Measurements from ENCODE around the gene DGCR6L. TPM values are rescaled to one million over a fixed set of nuclear protein-coding genes. Genes with fewer than 3 reads are reported as not detected.
A peak's percentile ranks its signal among the peaks of the same experiment; 100 is the strongest.
"Not testable (repeated sequence)": the region's sequence is repeated elsewhere in the genome, so short reads cannot be mapped to it uniquely, and the experiment has no call there.

DGCR6L gene
- total RNA-seq, 1 donor from 2014 or later = 28.9 TPM

DNA sequence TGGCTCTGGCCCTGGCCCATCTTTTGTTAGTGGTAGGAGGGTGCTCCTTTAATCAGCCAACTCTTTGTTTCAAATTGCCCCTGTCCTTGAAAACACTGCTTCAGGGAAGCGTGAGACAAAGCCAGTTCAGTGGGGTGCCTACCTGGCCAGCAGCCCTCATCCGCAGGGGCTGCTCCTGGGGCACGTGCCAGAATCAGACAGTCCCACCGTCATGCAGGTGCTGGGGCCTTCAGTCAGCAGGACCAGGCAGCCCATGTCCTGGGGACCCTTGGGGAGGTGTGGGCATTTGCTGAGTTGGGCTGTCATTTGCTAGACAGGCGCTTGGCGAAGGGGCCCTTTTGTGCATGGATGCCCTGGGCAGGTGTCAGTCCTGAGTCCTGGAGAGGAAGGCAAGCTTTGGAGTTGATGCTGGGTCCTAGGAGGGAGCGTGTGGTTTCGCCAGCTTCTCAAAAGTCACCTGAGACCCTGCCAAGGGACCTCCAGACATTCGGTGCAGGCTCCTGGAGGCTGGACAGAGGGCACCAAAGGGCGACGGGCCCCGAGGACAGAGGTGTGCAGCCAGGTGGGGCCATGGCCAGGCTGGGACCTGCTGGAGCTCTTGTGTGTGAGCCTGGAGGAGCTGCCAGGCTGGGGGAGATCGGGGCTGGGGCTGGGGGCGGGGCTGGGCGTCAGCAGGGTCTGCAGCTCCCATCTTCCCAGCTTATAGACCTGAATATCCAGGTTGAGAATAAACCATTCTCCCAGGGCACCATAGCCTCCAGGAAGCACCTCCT is 36.8 kb downstream of the DGCR6L start:
- ATAC-seq (no peak), DNase-seq (ENCODE audit: low spot score) (no peak)
- intact Hi-C loops (cut with DNase I) = no loop called here

DNA sequence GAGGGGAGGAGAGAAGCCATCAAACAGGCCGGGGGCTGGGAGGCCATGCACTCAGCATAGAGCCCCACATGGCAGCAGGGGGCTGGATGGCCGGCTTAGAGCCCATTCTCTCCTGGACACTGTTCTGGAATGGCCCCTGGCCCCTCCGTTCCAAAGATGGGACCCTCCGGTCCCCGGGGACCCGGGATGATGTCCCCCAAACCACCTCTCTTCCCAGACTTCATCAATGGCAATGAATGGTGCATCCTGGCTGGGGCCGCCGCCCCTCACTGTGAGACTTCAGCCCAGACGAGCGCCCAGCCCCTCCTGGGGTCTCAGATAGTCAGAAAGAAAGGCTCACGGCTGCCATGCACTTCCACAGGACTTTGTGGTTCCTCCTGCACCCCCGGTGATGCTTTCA is 38.0 kb downstream of the DGCR6L start:
- intact Hi-C loops (cut with DNase I) = no loop called here
- no peak for ATAC-seq
- DNase-seq (ENCODE audit: low spot score) = no peak

DNA sequence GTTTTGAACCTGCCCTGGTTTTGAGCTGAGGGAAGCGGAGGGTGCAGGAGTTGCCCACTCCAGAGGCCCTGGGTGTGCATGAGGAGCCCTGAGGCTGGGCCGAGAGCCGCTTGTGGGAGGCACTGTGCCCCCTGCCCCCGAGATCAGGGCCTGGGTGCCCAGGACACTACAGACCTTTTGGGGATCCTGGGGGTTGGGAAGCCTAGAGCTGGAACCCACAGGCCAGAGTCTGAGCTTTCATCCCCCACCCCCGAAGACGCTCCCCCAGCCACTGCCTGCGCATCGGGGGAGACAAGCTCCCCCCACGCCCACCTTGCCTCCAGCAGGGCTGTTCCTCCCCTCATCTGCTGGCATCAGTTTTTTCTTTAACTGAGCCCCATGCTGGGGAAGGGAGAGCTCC is 38.4 kb downstream of the DGCR6L start:
- DNase-seq (ENCODE audit: low spot score); ATAC-seq; intact Hi-C loops (cut with DNase I): not testable (repeated sequence)

DNA sequence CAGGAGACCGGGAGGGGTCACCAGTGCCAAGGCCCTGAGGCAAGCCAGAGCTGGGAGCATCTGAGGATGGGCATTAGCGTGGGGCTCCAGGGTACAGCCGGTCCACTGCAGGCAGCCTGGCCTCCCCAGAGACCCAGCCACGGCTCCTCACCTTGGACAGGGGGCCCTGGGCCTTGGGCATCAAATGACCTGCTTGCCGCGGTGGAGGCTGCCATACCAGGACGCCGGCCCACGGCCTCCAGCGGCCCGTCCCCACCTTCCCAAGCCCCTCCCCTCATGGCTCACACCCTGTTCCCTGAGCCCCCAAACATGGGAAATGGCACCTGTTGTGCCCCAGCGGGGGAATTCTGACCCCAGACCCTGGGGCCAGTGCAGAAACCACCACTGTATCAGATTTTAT is 39.0 kb downstream of the DGCR6L start:
- intact Hi-C loops (cut with DNase I) = no loop called here
- no peak for DNase-seq (ENCODE audit: low spot score)
- no peak for ATAC-seq

DNA sequence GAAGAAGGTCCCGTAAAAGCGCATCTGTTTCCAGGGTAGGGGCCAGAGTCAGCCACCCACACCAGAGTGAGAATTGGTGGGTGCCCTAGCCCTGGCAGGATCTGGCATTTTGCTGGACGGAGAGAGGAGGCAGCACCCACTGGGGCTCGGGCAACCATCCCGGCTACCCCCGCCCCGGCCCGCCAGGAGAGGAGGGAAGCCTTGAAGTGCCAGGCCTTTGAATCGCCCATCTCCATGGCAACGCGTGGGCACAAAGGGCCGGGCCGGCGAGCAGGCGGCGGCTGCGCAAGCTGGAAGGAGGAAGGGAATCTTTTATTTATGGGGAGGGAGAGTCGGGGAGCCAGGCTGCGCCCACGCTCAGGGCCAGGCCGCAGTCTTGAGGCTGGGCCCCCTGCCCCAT is 39.7 kb downstream of the DGCR6L start:
- peak; percentile 34 for ATAC-seq
- intact Hi-C loops (cut with DNase I) = not testable (repeated sequence)

DNA sequence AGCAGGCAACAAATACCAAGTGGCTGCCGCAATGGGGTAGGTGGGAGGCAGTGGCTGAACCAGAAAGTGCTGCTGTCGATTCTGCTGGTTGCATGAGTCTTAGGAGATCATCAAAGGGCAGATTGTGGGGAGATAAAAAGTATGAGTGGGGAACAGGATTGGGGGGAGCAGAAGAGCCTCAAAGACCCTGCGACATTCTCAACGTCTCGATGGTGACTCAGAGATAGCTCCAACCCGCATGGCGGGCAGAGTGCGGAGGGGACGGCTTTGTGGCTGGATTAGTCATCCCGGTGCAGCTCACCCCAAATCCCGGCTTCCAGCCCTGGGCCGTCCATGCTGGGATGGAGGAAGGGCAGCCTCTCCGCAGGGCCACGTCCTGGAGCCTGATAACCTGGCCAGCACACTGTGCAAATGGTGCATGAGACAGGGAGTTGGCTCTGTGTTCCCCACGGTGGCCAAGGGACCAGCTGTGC is 40.2 kb downstream of the DGCR6L start:
- no peak for DNase-seq (ENCODE audit: low spot score)
- ATAC-seq = no peak

More for the DNA sequence above, 39.7 kb downstream of the DGCR6L start:
- DNase-seq (ENCODE audit: low spot score) = not testable (repeated sequence)

DNA sequence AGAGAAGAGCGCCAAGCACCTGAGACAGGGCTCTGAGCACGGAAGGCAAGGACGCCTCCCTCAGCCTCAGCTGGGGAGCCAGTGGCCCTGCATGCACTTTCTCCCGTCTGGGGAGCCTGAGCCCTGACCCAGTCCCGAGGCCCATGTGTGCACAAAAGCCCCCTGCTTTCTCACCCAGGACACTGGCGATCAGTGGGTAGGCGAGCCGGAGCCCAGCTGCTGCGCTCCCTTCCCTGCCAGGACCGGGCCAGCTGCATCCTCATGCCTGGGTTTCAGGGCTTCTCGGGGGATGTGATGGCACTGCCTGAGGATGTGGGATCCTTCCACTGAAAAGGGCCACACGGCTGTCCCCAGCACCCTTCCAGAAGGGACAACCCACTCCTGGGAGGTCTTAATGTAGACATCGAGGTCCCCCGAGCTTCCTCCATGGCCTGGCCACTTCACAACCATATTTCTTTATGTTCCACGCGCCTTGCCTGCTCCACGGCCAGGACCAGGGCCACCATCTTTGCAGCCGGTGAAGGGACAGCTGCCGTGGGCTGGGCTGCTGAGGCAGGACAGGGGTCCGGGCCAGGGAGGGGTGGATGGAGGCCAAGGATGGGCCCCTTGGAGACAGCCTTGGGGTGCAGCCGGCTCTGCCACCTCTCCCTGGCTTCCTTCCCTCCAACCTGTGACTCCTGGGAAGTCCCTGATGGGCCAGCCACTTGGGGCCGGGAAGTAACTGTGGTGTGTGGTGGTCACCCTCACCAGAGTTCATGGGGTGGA is 41.0 kb downstream of the DGCR6L start:
- intact Hi-C loops (cut with DNase I) = loop anchor here (10.0 kb wide), 1 partner anchor 1314 kb away; no protein-coding TSS in a partner anchor
- ATAC-seq = not testable (repeated sequence)

More for the DNA sequence above, 40.2 kb downstream of the DGCR6L start:
- intact Hi-C loops (cut with DNase I) = loop anchor here (10.0 kb wide), 1 partner anchor 1315 kb away; no protein-coding TSS in a partner anchor

DNA sequence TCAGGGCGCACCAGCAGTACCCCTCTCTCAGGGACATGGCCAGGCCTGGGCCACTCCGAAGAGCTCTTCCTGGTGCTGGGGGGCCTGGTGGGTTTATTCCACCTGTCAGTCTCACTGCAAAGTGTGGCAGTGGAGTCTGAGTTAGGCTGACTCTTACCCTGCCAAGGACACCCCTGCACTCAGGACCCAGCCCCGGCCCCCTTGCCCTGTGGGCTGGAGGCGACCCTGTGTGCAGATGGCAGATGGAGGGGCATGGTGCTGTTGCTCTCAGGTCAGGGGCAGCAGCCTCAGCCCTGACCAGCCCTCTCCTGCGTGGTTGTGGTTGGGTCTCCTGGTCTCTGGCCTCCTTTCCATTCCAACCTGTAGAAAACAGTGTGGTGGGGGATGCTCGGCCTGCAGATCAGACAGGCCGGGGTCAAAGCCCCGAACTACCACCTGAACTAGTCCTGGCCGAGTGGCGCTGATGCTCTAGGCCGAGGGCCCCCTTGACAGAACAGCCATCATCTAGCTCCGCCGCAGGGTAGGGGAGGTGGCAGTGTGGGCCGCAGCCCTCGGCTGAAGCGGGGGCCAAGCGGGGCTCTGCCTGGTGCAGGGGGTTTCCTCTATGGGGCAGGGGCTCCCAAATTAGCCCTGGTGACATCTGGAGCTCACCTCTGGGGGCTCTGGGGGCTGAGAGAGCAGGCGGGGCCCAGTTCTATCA is 41.8 kb downstream of the DGCR6L start:
- DNase-seq (ENCODE audit: low spot score); ATAC-seq: not testable (repeated sequence)
- intact Hi-C loops (cut with DNase I) = loop anchor here (10.0 kb wide), 1 partner anchor 1313 kb away; no protein-coding TSS in a partner anchor

More for the DNA sequence above, 41.0 kb downstream of the DGCR6L start:
- DNase-seq (ENCODE audit: low spot score) = not testable (repeated sequence)

DNA sequence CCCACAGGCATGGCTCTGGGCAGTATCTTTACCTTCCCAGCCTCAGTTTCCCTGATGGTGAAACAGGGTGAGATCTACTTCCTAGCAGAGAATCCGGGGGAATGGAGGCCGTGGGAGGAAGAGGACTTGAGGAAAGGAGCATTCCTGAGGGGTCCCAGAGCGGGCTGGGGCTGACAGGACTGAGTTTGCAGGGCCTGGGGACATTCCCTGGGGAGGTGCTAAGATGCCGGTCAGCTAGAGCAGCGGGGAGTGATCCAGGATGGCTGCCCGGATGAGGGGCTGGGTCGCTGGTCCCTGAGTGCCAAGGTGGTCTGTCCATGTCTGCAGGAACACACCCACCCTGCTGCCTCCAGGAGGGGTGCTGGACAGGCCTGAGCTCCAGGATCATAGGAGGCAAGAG is 43.4 kb downstream of the DGCR6L start:
- ATAC-seq (no peak), DNase-seq (ENCODE audit: low spot score) (no peak)
- intact Hi-C loops (cut with DNase I) = loop anchor here (10.0 kb wide), 1 partner anchor 1312 kb away; no protein-coding TSS in a partner anchor

DNA sequence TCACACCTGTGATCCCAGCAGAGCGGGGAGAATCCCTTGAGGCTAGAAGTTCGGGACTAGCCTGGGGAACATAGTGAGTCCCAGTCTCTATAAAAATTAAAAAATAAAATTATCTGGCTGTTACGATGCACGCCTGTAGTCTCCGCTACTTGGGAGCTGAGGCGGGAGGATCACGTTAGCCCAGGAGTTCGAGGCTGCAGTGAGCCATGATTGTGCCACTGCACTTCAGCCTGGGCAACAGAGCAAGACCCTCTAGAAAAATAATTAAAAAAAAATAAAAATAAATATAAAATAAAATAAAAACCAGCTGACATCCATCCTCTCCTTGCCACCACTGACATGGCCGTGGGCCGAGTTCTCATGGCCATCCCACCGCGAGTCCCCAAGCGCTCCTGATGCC is 44.0 kb downstream of the DGCR6L start:
- intact Hi-C loops (cut with DNase I) = loop anchor here (10.0 kb wide), 1 partner anchor 1311 kb away; no protein-coding TSS in a partner anchor
- no peak for ATAC-seq
- DNase-seq (ENCODE audit: low spot score) = no peak

DNA sequence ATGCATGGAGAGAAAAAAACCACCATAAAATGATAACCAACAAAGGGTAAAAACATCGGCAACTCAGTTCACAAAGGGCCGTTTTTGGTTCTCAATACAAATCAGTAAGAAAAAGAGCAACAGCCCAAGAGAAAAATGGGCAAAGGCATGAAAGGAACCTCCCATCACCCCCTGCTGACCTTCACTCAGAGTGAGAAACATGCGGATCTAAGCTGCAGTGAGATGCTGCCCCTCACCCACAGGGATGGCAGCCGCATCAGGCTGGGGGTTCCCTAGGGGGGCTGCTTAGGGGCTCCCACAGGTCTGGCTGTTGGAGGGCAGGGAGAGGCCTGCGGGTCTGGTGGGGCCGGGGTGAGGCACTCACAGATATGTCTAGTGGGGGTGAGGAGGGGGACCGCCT is 44.5 kb downstream of the DGCR6L start:
- intact Hi-C loops (cut with DNase I) = loop anchor here (10.0 kb wide), 1 partner anchor 1311 kb away; no protein-coding TSS in a partner anchor
- ATAC-seq = not testable (repeated sequence)

DNA sequence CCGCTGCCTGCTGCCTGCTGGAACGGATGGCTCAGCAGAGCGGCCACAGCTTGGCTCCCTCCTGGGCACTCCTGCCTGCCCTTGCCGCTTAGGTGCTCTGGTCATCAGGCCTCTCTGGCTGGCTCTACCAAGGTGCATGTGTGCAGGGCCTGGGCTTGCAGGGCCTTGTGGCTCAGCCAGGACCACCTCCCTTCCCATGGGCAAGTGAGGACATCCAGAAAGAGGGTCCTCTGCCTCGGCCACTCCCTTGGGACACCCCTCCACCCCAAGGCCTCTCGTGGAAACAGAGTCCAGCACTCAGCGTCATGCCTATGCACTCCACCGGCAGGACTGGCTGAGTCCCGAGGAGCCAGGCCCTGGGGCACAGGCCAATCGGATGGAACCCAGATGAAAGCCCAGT is 45.5 kb downstream of the DGCR6L start:
- not testable (repeated sequence) for DNase-seq (ENCODE audit: low spot score); ATAC-seq
- intact Hi-C loops (cut with DNase I) = loop anchor here (5.0 to 10.0 kb wide), 2 partner anchors 102 to 1310 kb away; no protein-coding TSS in a partner anchor

More for the DNA sequence above, 44.5 kb downstream of the DGCR6L start:
- not testable (repeated sequence) for DNase-seq (ENCODE audit: low spot score)

DNA sequence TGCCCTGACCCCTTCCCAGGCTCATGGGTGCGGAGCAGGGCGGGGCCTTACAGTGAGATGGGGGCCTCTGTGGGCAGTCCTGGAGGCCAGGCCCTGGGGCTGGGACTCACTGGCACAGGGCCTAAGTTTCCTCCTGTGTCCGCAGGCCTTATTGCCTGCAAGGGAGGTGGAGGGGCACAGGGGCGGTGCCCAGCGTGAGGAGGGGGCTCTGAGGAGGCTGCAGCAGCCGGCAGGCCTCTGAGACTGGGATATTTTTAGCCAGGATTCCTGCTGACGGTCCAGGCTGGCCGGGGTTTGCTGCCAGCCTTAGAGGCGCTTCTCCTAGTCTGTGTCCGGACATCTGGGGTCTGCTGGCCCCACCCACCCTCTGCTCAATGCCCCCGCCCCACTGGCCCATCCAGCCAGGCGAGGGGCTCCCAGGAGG is 46.1 kb downstream of the DGCR6L start:
- intact Hi-C loops (cut with DNase I) = loop anchor here (5.0 to 10.0 kb wide), 2 partner anchors 101 to 1309 kb away; no protein-coding TSS in a partner anchor
- DNase-seq (ENCODE audit: low spot score) (no peak), ATAC-seq (no peak)

DNA sequence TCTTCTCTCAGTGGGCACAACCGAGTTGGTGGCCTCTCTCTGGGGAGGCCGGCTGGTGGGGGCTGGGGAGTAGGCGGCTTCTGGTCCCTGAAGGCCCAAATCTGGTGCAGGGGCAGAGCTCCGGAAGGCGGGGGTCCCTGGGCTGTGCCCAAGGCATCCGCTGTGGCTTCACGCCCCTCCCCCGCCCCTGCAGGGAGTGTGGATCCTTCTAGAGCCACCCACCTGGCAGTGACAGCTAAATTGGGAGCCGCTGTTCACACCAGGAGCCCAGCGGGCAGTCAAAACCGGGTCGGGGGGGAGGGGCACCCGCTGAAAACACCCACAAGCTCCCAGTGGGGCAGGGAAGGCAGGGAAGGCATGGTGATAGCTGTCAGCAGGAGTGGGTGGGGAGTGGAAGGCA is 47.2 kb downstream of the DGCR6L start:
- ATAC-seq = no peak
- DNase-seq (ENCODE audit: low spot score) = no peak
- intact Hi-C loops (cut with DNase I) = loop anchor here (5.0 to 10.0 kb wide), 2 partner anchors 100 to 1308 kb away; no protein-coding TSS in a partner anchor

DNA sequence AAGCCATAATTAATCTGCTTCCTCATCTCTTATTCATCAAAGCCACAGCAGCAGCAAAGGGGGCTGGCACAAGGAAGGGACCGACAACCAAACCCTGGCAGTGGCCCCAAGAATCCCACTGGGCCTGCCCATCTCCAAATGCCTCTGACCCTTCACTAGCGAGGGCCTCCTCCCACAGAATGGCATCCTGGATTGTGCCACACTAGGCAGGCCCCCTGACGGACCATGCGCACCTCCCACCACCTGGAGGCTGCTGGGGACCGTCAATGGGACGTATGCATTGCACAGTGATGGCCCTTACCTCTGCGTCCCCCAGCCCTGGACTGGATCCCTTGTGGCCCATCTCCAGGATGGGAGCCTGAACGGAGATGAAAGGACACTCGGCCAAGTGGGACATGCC is 47.7 kb downstream of the DGCR6L start:
- intact Hi-C loops (cut with DNase I) = loop anchor here (5.0 to 10.0 kb wide), 2 partner anchors 100 to 1307 kb away; no protein-coding TSS in a partner anchor
- no peak for ATAC-seq
- DNase-seq (ENCODE audit: low spot score) = no peak

DNA sequence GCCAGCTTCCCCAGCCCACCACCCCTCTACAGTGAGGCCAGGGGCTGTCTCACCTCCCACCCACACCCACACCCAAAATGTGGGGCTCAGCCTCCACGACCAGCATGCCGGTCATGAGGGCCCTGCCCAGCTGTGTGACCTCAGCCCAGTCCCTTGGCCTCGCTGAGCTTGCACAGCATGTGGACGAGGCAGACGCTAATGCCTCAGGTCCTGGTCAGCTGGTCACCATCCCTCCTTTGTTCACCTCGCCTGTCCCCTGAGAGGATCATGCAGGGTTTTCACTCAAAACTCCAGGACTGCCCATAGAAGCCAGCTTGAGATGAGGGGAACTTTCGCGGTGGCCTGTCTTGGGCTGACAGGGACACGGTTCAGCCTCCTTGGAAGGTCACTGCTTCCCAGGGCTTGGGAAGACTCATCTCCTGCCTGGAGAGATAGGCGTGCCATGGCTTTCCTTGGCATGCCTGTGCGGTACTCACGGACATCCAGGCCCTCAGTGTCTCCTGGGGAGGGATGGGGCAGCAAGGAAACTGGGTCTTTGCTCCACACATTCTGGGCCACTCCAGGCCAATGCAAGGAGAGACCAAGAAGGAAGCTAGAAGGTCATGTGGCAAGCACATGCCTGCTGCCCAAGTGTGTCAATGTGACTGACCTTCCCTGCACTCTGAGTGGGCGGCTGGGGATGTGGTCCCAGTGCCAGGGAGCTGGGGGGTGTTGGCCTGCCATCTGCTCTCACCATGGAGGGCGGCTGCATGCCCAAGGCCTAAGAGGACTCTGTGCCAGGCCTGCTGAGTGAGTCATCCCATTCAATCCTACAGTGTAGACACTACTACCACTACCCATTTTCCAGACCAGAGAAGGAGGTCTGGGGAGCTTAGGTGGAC is 48.5 kb downstream of the DGCR6L start:
- intact Hi-C loops (cut with DNase I) = loop anchor here (5.0 to 10.0 kb wide), 2 partner anchors 99 to 1307 kb away; no protein-coding TSS in a partner anchor
- DNase-seq (ENCODE audit: low spot score) (no peak), ATAC-seq (no peak)
